Embryonic facial prominence (tissue), 1 donor: ENCODE results near the gene USP17L26.
"Not testable (repeated sequence)": the region's sequence is repeated elsewhere in the genome, so short reads cannot be mapped to it uniquely, and the experiment has no call there.

Source experiments
- DNase-seq: peaks from one replicate; pipeline ENCODE4 v3.0.0-alpha.2; 2016; ENCODE audit errors: extremely low spot score

Gene USP17L26

DNA sequence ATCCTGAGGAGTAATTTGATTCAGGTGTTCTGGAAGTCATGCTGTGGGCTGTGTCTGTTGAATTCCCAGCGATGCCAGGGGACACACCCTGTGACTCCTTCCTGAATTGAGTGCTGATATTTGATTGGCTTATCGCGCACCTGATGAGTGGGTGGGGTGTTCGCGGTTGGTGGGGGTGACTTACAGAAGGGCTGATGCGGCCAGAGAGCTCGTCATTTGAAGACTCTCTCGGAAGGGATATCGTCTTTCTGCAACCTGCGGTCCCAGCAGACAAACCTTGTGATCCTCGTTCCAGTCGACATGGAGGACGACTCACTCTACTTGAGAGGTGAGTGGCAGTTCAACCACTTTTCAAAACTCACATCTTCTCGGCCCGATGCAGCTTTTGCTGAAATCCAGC, at the start of gene USP17L26:
TSS of gene USP17L26 (plus strand) at position 301 of the 400 bp plus-strand sequence. CDS start at position 301, 0 bp downstream.
- DNase-seq = not testable (repeated sequence)

DNA sequence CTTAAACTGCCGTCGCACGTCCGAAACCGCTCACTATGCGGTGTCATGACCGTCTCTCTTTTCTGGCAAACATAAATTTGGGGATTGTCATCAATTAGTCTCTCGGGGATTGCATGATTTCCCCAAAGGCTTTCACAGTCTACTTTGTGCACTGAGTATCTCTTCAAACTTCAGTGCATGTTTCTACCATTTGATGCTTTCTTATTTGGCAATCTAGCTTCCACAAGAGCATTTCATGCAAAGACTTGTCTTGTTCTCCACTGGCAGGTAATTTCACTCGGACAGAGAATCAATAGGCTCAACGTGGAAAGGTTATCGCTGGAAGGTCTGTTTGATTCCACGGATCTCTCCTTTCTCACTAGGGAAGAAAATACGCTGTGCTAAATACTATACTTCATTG, 10.3 kb upstream of the USP17L26 start:
- not testable (repeated sequence) for DNase-seq

GRCh38 chr4:9324865-9325264, 9.6 kb upstream of the USP17L26 start, which contains the start of gene USP17L24:
Gene USP17L24 (plus strand): TSS chr4:9325165. CDS start chr4:9325165, 0 bp downstream.
- not testable (repeated sequence) for DNase-seq

- not testable (repeated sequence) for DNase-seq
These were observed 4.8 kb upstream of the USP17L26 start, which contains the start of gene USP17L25 for GRCh38 chr4:9329611-9330010. Gene USP17L25 (plus strand): TSS chr4:9329911. CDS start chr4:9329911, 0 bp downstream.

DNA sequence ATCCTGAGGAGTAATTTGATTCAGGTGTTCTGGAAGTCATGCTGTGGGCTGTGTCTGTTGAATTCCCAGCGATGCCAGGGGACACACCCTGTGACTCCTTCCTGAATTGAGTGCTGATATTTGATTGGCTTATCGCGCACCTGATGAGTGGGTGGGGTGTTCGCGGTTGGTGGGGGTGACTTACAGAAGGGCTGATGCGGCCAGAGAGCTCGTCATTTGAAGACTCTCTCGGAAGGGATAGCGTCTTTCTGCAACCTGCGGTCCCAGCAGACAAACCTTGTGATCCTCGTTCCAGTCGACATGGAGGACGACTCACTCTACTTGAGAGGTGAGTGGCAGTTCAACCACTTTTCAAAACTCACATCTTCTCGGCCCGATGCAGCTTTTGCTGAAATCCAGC, 4.6 kb downstream of the USP17L26 start, which contains the start of gene USP17L5:
TSS of gene USP17L5 (plus strand) at position 301 of the 400 bp plus-strand sequence. CDS start at position 301, 0 bp downstream.
- not testable (repeated sequence) for DNase-seq

DNA sequence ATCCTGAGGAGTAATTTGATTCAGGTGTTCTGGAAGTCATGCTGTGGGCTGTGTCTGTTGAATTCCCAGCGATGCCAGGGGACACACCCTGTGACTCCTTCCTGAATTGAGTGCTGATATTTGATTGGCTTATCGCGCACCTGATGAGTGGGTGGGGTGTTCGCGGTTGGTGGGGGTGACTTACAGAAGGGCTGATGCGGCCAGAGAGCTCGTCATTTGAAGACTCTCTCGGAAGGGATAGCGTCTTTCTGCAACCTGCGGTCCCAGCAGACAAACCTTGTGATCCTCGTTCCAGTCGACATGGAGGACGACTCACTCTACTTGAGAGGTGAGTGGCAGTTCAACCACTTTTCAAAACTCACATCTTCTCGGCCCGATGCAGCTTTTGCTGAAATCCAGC, 9.4 kb downstream of the USP17L26 start, which contains the start of gene USP17L27:
TSS of gene USP17L27 (plus strand) at position 301 of the 400 bp plus-strand sequence. CDS start at position 301, 0 bp downstream.
- DNase-seq = not testable (repeated sequence)

GRCh38 chr4:9348593-9348992, 14.1 kb downstream of the USP17L26 start, which contains the start of gene USP17L28:
Gene USP17L28 (plus strand): TSS chr4:9348893. CDS start chr4:9348893, 0 bp downstream.
- DNase-seq = not testable (repeated sequence)

- not testable (repeated sequence) for DNase-seq
These were observed 16.4 kb downstream of the USP17L26 start for GRCh38 chr4:9350866-9351265.

GRCh38 chr4:9353338-9353737, 18.9 kb downstream of the USP17L26 start, which contains the start of gene USP17L29:
Gene USP17L29 (plus strand): TSS chr4:9353638. CDS start chr4:9353638, 0 bp downstream.
- DNase-seq = not testable (repeated sequence)

DNA sequence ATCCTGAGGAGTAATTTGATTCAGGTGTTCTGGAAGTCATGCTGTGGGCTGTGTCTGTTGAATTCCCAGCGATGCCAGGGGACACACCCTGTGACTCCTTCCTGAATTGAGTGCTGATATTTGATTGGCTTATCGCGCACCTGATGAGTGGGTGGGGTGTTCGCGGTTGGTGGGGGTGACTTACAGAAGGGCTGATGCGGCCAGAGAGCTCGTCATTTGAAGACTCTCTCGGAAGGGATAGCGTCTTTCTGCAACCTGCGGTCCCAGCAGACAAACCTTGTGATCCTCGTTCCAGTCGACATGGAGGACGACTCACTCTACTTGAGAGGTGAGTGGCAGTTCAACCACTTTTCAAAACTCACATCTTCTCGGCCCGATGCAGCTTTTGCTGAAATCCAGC, 28.4 kb downstream of the USP17L26 start, which contains the start of gene USP17L30:
TSS of gene USP17L30 (plus strand) at position 301 of the 400 bp plus-strand sequence. CDS start at position 301, 0 bp downstream.
- DNase-seq = not testable (repeated sequence)

DNA sequence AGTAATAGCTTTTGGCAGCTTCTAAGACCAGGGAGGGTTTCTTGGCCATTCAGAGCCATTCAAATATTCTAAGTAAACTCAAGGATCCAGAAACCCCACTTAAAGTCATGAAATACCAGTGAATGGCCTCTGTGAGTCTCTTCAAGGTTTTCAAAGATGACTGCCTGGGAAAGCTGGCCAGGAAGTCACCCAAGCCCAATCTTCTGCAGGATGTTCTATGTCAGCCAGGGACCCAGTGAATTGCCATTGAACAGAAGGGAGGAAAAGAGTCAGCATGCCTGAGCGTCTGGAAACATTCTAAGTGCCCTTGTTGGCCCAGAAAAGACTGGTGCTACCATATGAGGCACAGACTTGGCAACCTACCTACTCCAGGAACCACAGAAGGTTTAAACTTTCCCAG, 45.4 kb downstream of the USP17L26 start:
- not testable (repeated sequence) for DNase-seq

GRCh38 chr4:9381012-9381534, 46.6 kb downstream of the USP17L26 start:
- DNase-seq = not testable (repeated sequence)

- no peak for DNase-seq
These were observed 49.7 kb downstream of the USP17L26 start for GRCh38 chr4:9384126-9384525.
